OCI-LY3 (cell line): Measurements from ENCODE around the gene LRRC34.
A peak's percentile ranks its signal among the peaks of the same experiment; 100 is the strongest.

ENCODE experiments used
- H2AFZ ChIP-seq: fragments of 200-600, 300-600 bp; shearing (Covaris generic); 2 replicates; pipeline ENCODE4 v1.6.0; 2014; ENCODE audit warnings: antibody characterized with exemption, low read depth, low read length
- H3K27ac ChIP-seq: fragments of 200-600, 300-600 bp; sonication (generic); 2 replicates; pipeline ENCODE4 v1.5.1; 2014; ENCODE audit warnings: mild to moderate bottlenecking, low read length, moderate library complexity, mixed read lengths
- H3K27me3 ChIP-seq: fragments of 200-600, 300-600 bp; sonication (generic); 2 replicates; pipeline ENCODE4 v1.6.1; 2014; ENCODE audit warnings: low read depth, low read length, mixed read lengths
- H3K36me3 ChIP-seq: fragments of 200-600, 300-600 bp; sonication (generic); replicated peaks from 2 replicates; pipeline ENCODE3; 2014; ENCODE audit warnings: low read depth, low read length, mixed read lengths
- H3K4me1 ChIP-seq: fragments of 300-600, 200-600 bp; sonication (generic); 2 replicates; pipeline ENCODE4 v1.6.1; 2014; ENCODE audit warnings: low read length, mixed read lengths
- H3K4me2 ChIP-seq: fragments of 200-600, 300-600 bp; sonication (generic); 2 replicates; pipeline ENCODE4 v1.6.1; 2014; ENCODE audit warnings: low read length, mixed read lengths
- H3K4me3 ChIP-seq: fragments of 300-600, 200-600 bp; sonication (generic); 2 replicates; pipeline ENCODE4 v1.5.1; 2014; ENCODE audit warnings: antibody characterized with exemption, mild to moderate bottlenecking, low read length, moderate library complexity
- H3K79me2 ChIP-seq: fragments of 300-600, 200-600 bp; shearing (Covaris generic); 2 replicates; pipeline ENCODE4 v1.6.1; 2014; ENCODE audit warnings: mild to moderate bottlenecking, low read length, mixed read lengths
- H3K9ac ChIP-seq: fragments of 300-600, 200-600 bp; shearing (Covaris generic); 2 replicates; pipeline ENCODE4 v1.6.0; 2014; ENCODE audit warnings: mild to moderate bottlenecking, low read length, moderate library complexity
- H3K9me3 ChIP-seq: fragments of 200-600, 300-600 bp; shearing (Covaris generic); 2 replicates; pipeline ENCODE4 v1.6.1; 2014; ENCODE audit warnings: low read length, mixed read lengths; ENCODE audit not compliant: insufficient read depth
- H4K20me1 ChIP-seq: fragments of 200-600, 300-600 bp; sonication (generic); 2 replicates; pipeline ENCODE4 v1.6.1; 2016; ENCODE audit warnings: low read length, mixed read lengths; ENCODE audit not compliant: insufficient read depth
- CTCF ChIP-seq: fragments of 200-600, 300-600 bp; sonication (generic); IDR thresholded peaks from 2 replicates; pipeline ENCODE4 v1.5.1; 2014; ENCODE audit warnings: antibody characterized with exemption, low read length, low read depth
- EZH2phosphoT487 ChIP-seq: fragments of 200-600 bp; shearing (Covaris generic); IDR thresholded peaks from 2 replicates; pipeline ENCODE4 v1.6.1; 2018; ENCODE audit warnings: antibody characterized with exemption, mixed run types, low read depth

LRRC34 gene

GRCh38 chr3:169812332-169813235, at the start of gene LRRC34, which contains the start of gene LRRIQ4:
LRRC34 (minus strand) TSS chr3:169812904; CDS start chr3:169812548, 356 bp downstream.
LRRIQ4 (plus strand) TSS chr3:169812870; CDS start chr3:169821922, 9,052 bp downstream.
- no peak for TF ChIP-seq CTCF
- TF ChIP-seq EZH2phosphoT487 = no peak
- Histone ChIP-seq H3K4me2 (peak within 1 kb of the TSS; percentile 98), H3K27me3 (peaks cover under 1% of the 10 kb centered on the region; the same call in 1 of the 2 replicates), H3K36me3 (no peaks in the 10 kb centered on the region), H3K27ac (peak within 1 kb of the TSS; percentile 56), H3K4me3 (peak within 1 kb of the TSS; percentile 90), H3K9ac (peak within 1 kb of the TSS; percentile 82), H3K79me2 (no peaks in the 10 kb centered on the region), H4K20me1 (no peaks in the 10 kb centered on the region), H2AFZ (peak within 1 kb of the TSS; percentile 98), H3K9me3 (peaks cover 3% of the 10 kb centered on the region; the same call in 1 of the 2 replicates), H3K4me1 (peaks cover 6% of the 10 kb centered on the region; the same call in 1 of the 2 replicates)

GRCh38 chr3:169861871-169862270, 49.2 kb upstream of the LRRC34 start:
- Histone ChIP-seq H3K9me3 (no peaks in the 10 kb centered on the region), H3K9ac (no peak overlapping the region), H3K4me2 (no peak overlapping the region), H3K79me2 (no peaks in the 10 kb centered on the region), H3K27me3 (peaks cover 52% of the 10 kb centered on the region), H3K27ac (no peak overlapping the region), H4K20me1 (no peaks in the 10 kb centered on the region), H2AFZ (no peak overlapping the region), H3K36me3 (no peaks in the 10 kb centered on the region), H3K4me1 (peaks cover 5% of the 10 kb centered on the region; the same call in 1 of the 2 replicates), H3K4me3 (no peak overlapping the region)
- TF ChIP-seq EZH2phosphoT487 = no peak
- no peak for TF ChIP-seq CTCF

- Histone ChIP-seq H3K27ac (no peak overlapping the region), H3K4me3 (no peak overlapping the region), H2AFZ (no peak overlapping the region), H4K20me1 (no peaks in the 10 kb centered on the region), H3K9me3 (no peaks in the 10 kb centered on the region), H3K27me3 (peaks cover 65% of the 10 kb centered on the region), H3K4me2 (no peak overlapping the region), H3K4me1 (no peaks in the 10 kb centered on the region), H3K36me3 (no peaks in the 10 kb centered on the region), H3K9ac (no peak overlapping the region), H3K79me2 (no peaks in the 10 kb centered on the region)
- TF ChIP-seq CTCF = no peak
These were observed 45.1 kb upstream of the LRRC34 start for GRCh38 chr3:169857811-169858210.

GRCh38 chr3:169855514-169855913, 42.8 kb upstream of the LRRC34 start:
- Histone ChIP-seq H3K4me1 (no peaks in the 10 kb centered on the region), H2AFZ (no peak overlapping the region), H4K20me1 (no peaks in the 10 kb centered on the region), H3K27ac (no peak overlapping the region), H3K27me3 (peaks cover 67% of the 10 kb centered on the region), H3K9me3 (no peaks in the 10 kb centered on the region), H3K4me3 (no peak overlapping the region), H3K9ac (no peak overlapping the region), H3K79me2 (no peaks in the 10 kb centered on the region), H3K36me3 (no peaks in the 10 kb centered on the region), H3K4me2 (no peak overlapping the region)
- TF ChIP-seq EZH2phosphoT487 (no peak), CTCF (no peak)
